ENCODE measurements around the gene AFMID.

- TF ChIP-seq HDAC2 (IDR thresholded peaks at IDR 0.05) (no peak), CEBPG (CRISPR knock-in tag; IDR thresholded peaks at IDR 0.05) (no peak), CEBPG (tag; conservative IDR thresholded peaks at IDR 0.05 in 1 of 2, IDR thresholded peaks at IDR 0.05 in 1 of 2) (no peak), ATF1 (CRISPR knock-in tag; IDR thresholded peaks at IDR 0.05) (no peak), ATF1 (tag; IDR thresholded peaks at IDR 0.05) (no peak), ZMIZ1 (IDR thresholded peaks at IDR 0.05; ENCODE audit: low read depth in 2 of 2, low read length in 2 of 2) (no peak)
Measured at GRCh38 chr17:78211032-78211431, 23.9 kb downstream of the AFMID start.
